Nephron (organoid): Measurements from ENCODE around the gene GLIS1.

ENCODE experiments used
- H3K27ac Mint-ChIP-seq, 3 experiments: 2 replicates each; pipeline ENCODE4 v1.8.0; 2020; ENCODE audit warnings: mixed read lengths in 3 of 3, mild to moderate bottlenecking in 2 of 3, moderate library complexity in 1 of 3
- H3K27me3 Mint-ChIP-seq: 2 replicates; pipeline ENCODE4 v1.8.0; 2021; ENCODE audit warnings: low read depth, mild to moderate bottlenecking, moderate library complexity, mixed read lengths
- H3K36me3 Mint-ChIP-seq: 2 replicates; pipeline ENCODE4 v1.8.0; 2020; ENCODE audit warnings: low read depth, mixed read lengths
- H3K4me1 Mint-ChIP-seq: 2 replicates; pipeline ENCODE4 v1.8.0; 2020; ENCODE audit warnings: mixed read lengths
- H3K4me3 Mint-ChIP-seq, 3 experiments: 2 replicates each; pipeline ENCODE4 v1.8.0; 2020; ENCODE audit warnings: mild to moderate bottlenecking in 3 of 3, mixed read lengths in 3 of 3, moderate library complexity in 2 of 3
- H3K9me3 Mint-ChIP-seq: 2 replicates; pipeline ENCODE4 v1.8.0; 2020; ENCODE audit warnings: mixed read lengths
- CTCF ChIP-seq, 3 experiments: fragments of 200-600 bp; sonication (generic); IDR thresholded peaks; one replicate each; pipeline ENCODE4 v1.5.0; 2021; ENCODE audit warnings: antibody characterized with exemption in 3 of 3; ENCODE audit not compliant: unreplicated experiment in 3 of 3

GLIS1 gene

GRCh38 chr1:53548031-53548491, 190.9 kb downstream of the GLIS1 start:
- TF ChIP-seq CTCF (IDR thresholded peaks at IDR 0.05; ENCODE audit: unreplicated experiment in 3 of 3) = no peak
- H3K9me3 Mint-ChIP-seq = no peaks in the 10 kb centered on the region
- H3K36me3 Mint-ChIP-seq = no peaks in the 10 kb centered on the region

GRCh38 chr1:53547231-53547790, 191.7 kb downstream of the GLIS1 start:
- peaks cover 26% of the 10 kb centered on the region for H3K4me1 Mint-ChIP-seq
- no peak overlapping the region for H3K4me3 Mint-ChIP-seq
- H3K36me3 Mint-ChIP-seq = no peaks in the 10 kb centered on the region
- no peaks in the 10 kb centered on the region for H3K9me3 Mint-ChIP-seq
- H3K27me3 Mint-ChIP-seq = peaks cover 24% of the 10 kb centered on the region
- no peak overlapping the region for H3K27ac Mint-ChIP-seq
- TF ChIP-seq CTCF (IDR thresholded peaks at IDR 0.05; ENCODE audit: unreplicated experiment in 3 of 3) = no peak

More at GRCh38 chr1:53548031-53548491, 190.9 kb downstream of the GLIS1 start:
- Mint-ChIP-seq H3K4me1 (peaks cover 19% of the 10 kb centered on the region), H3K27ac (no peak overlapping the region), H3K27me3 (peaks cover 25% of the 10 kb centered on the region), H3K4me3 (no peak overlapping the region)

GRCh38 chr1:53546409-53547155, 192.4 kb downstream of the GLIS1 start:
- no peak for TF ChIP-seq CTCF (IDR thresholded peaks at IDR 0.05; ENCODE audit: unreplicated experiment in 3 of 3)
- peaks cover 30% of the 10 kb centered on the region for H3K4me1 Mint-ChIP-seq
- peaks cover 23% of the 10 kb centered on the region for H3K27me3 Mint-ChIP-seq
- H3K4me3 Mint-ChIP-seq = no peak overlapping the region
- no peak overlapping the region for H3K27ac Mint-ChIP-seq
- H3K9me3 Mint-ChIP-seq = no peaks in the 10 kb centered on the region
- H3K36me3 Mint-ChIP-seq = no peaks in the 10 kb centered on the region

GRCh38 chr1:53545663-53546408, 193.1 kb downstream of the GLIS1 start:
- Mint-ChIP-seq H3K4me1 (peaks cover 35% of the 10 kb centered on the region), H3K4me3 (no peak overlapping the region), H3K36me3 (no peaks in the 10 kb centered on the region), H3K27me3 (peaks cover 23% of the 10 kb centered on the region), H3K27ac (peak overlapping the region in 1 of 3 experiments; percentile 52), H3K9me3 (no peaks in the 10 kb centered on the region)
- TF ChIP-seq CTCF (IDR thresholded peaks at IDR 0.05; ENCODE audit: unreplicated experiment in 3 of 3) = no peak

GRCh38 chr1:53544728-53545515, 194.0 kb downstream of the GLIS1 start:
- peaks cover 29% of the 10 kb centered on the region for H3K4me1 Mint-ChIP-seq
- peak overlapping the region in 1 of 3 experiments; percentile 52 for H3K27ac Mint-ChIP-seq
- no peaks in the 10 kb centered on the region for H3K9me3 Mint-ChIP-seq
- TF ChIP-seq CTCF (IDR thresholded peaks at IDR 0.05; ENCODE audit: unreplicated experiment in 3 of 3) = no peak
- H3K36me3 Mint-ChIP-seq = no peaks in the 10 kb centered on the region
- H3K27me3 Mint-ChIP-seq = peaks cover 22% of the 10 kb centered on the region
- H3K4me3 Mint-ChIP-seq = no peak overlapping the region
